HepG2 (cell line): ENCODE data around the gene TBL3. TPM values are rescaled to one million over a fixed set of nuclear protein-coding genes. Genes with fewer than 3 reads are reported as not detected.

ENCODE experiments used
- ARID5B ChIP-seq: IDR thresholded peaks from 2 replicates; pipeline ENCODE4 v1.4.0; 2020; ENCODE audit warnings: mild to moderate bottlenecking, missing genetic modification reagents
- ARNT2 ChIP-seq: sonication (generic); formaldehyde crosslinking; IDR thresholded peaks from 2 replicates; pipeline ENCODE4 v1.8.0; 2022; ENCODE audit warnings: mild to moderate bottlenecking, low read depth, missing genetic modification reagents, moderate library complexity
- CENPX ChIP-seq: sonication (generic); formaldehyde crosslinking; IDR thresholded peaks from 2 replicates; pipeline ENCODE4 v1.9.0; 2021; ENCODE audit warnings: mild to moderate bottlenecking, missing genetic modification reagents, moderate library complexity
- IRX3 ChIP-seq: sonication (generic); formaldehyde crosslinking; IDR thresholded peaks from 2 replicates; pipeline ENCODE4 v1.8.1; 2023; ENCODE audit warnings: mild to moderate bottlenecking, low read depth, missing genetic modification reagents, borderline replicate concordance
- NR2C2 ChIP-seq: sonication (generic); formaldehyde crosslinking; IDR thresholded peaks from 2 replicates; pipeline ENCODE4 v1.4.0; 2020; ENCODE audit warnings: missing genetic modification reagents, mild to moderate bottlenecking, moderate library complexity, borderline replicate concordance
- SALL2 ChIP-seq: sonication (generic); formaldehyde crosslinking; IDR thresholded peaks from 2 replicates; pipeline ENCODE4 v1.8.1; 2023; ENCODE audit warnings: mild to moderate bottlenecking, missing genetic modification reagents, inconsistent platforms
- SP140L ChIP-seq: sonication (generic); formaldehyde crosslinking; IDR thresholded peaks from 2 replicates; pipeline ENCODE4 v1.4.0; 2020; ENCODE audit warnings: missing genetic modification reagents, borderline replicate concordance
- TCF12 ChIP-seq, 2 experiments: fragments of 450-650 bp in 1 of 2; sonication (generic) in 1 of 2; formaldehyde crosslinking in 1 of 2; IDR thresholded peaks; 2 replicates each; pipeline versions ENCODE4 v1.6.1 to v1.8.0; 2017 to 2022; ENCODE audit warnings: antibody characterized with exemption in 1 of 2, mild to moderate bottlenecking in 1 of 2, missing genetic modification reagents in 1 of 2, moderate library complexity in 1 of 2
- ZBTB34 ChIP-seq: sonication (generic); formaldehyde crosslinking; IDR thresholded peaks from 2 replicates; pipeline ENCODE4 v1.8.0; 2022; ENCODE audit warnings: mild to moderate bottlenecking, missing genetic modification reagents
- ZC3H4 ChIP-seq: sonication (generic); formaldehyde crosslinking; IDR thresholded peaks from 2 replicates; pipeline ENCODE4 v1.4.0; 2020; ENCODE audit warnings: missing genetic modification reagents, borderline replicate concordance
- ZNF281 ChIP-seq: sonication (generic); formaldehyde crosslinking; IDR thresholded peaks from 2 replicates; pipeline ENCODE4 v1.4.0; 2020; ENCODE audit warnings: missing genetic modification reagents, borderline replicate concordance
- ZNF652 ChIP-seq: IDR thresholded peaks from 2 replicates; pipeline ENCODE4 v1.6.1; 2016; ENCODE audit warnings: low read depth, borderline replicate concordance
- polyA plus RNA-seq, 8 experiments: library from polyadenylated mRNA; depleted of rRNA in 3 of 8; stranded (reverse) in 7 of 8; unstranded in 1 of 8; fragments of >200 nt; fragmentation: Illumina TruSeq in 4 of 8; extraction: Trizol in 4 of 8; gene quantifications; 2 replicates each; pipeline versions ENCODE4 v1.2.1 to v1.2.3, GENCODE V29; 2011 to 2016; ENCODE audit warnings: low read depth in 4 of 8, missing spikeins in 1 of 8, mixed read lengths in 1 of 8; ENCODE audit not compliant: insufficient read depth in 1 of 8
- total RNA-seq, 5 experiments: library from RNA; depleted of rRNA; stranded (reverse); fragments of >200 nt; fragmentation: Illumina TruSeq; extraction: Trizol; gene quantifications; 2 replicates each; pipeline ENCODE4 v1.2.3, GENCODE V29; 2016; ENCODE audit warnings: low read depth in 1 of 5
- TF ChIP-seq, protein P1 (sequence below): sonication (generic); formaldehyde crosslinking; IDR thresholded peaks from 2 replicates; pipeline ENCODE4 v1.4.0; 2020; ENCODE audit warnings: mild to moderate bottlenecking, missing genetic modification reagents

The TBL3 gene
- total and polyA plus RNA-seq, 2 of the 13 experiments (the other 11 are each of a cell fraction or from before 2014, with no cell fraction given) = 16.8 to 38.0 TPM

GRCh38 chr16:1941162-1942046, 30.4 kb upstream of the TBL3 start (continued):
- TF ChIP-seq ARID5B (CRISPR knock-in tag) (no peak), SALL2 (peak; percentile 26; the same call in 1 of the 2 replicates), CENPX (CRISPR knock-in tag) (no peak), ZNF281 (CRISPR knock-in tag) (no peak), SP140L (no peak; the same call in 1 of the 2 replicates), ZNF652 (CRISPR knock-in tag) (no peak), NR2C2 (CRISPR knock-in tag) (peak; percentile 55; the same call in 1 of the 2 replicates), ZBTB34 (no peak), ZC3H4 (CRISPR knock-in tag) (0 out of 2 replicates have a peak, but pooled peaks have one; percentile 4), IRX3 (CRISPR knock-in tag) (no peak), ARNT2 (no peak), TCF12 (IDR thresholded peaks at IDR 0.05) (no peak), TCF12 (CRISPR knock-in tag; IDR thresholded peaks at IDR 0.05) (no peak)
- TF ChIP-seq, protein P1, sequence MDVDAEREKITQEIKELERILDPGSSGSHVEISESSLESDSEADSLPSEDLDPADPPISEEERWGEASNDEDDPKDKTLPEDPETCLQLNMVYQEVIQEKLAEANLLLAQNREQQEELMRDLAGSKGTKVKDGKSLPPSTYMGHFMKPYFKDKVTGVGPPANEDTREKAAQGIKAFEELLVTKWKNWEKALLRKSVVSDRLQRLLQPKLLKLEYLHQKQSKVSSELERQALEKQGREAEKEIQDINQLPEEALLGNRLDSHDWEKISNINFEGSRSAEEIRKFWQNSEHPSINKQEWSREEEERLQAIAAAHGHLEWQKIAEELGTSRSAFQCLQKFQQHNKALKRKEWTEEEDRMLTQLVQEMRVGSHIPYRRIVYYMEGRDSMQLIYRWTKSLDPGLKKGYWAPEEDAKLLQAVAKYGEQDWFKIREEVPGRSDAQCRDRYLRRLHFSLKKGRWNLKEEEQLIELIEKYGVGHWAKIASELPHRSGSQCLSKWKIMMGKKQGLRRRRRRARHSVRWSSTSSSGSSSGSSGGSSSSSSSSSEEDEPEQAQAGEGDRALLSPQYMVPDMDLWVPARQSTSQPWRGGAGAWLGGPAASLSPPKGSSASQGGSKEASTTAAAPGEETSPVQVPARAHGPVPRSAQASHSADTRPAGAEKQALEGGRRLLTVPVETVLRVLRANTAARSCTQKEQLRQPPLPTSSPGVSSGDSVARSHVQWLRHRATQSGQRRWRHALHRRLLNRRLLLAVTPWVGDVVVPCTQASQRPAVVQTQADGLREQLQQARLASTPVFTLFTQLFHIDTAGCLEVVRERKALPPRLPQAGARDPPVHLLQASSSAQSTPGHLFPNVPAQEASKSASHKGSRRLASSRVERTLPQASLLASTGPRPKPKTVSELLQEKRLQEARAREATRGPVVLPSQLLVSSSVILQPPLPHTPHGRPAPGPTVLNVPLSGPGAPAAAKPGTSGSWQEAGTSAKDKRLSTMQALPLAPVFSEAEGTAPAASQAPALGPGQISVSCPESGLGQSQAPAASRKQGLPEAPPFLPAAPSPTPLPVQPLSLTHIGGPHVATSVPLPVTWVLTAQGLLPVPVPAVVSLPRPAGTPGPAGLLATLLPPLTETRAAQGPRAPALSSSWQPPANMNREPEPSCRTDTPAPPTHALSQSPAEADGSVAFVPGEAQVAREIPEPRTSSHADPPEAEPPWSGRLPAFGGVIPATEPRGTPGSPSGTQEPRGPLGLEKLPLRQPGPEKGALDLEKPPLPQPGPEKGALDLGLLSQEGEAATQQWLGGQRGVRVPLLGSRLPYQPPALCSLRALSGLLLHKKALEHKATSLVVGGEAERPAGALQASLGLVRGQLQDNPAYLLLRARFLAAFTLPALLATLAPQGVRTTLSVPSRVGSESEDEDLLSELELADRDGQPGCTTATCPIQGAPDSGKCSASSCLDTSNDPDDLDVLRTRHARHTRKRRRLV (CRISPR knock-in tag) = peak; percentile 13; the same call in 1 of the 2 replicates
